ENCODE data around the gene EPN2. TPM values are rescaled to one million over a fixed set of nuclear protein-coding genes. Genes with fewer than 3 reads are reported as not detected.

The EPN2 gene
- total RNA-seq, 2 experiments from 2014 or later, result 20.1 to 20.4 TPM

DNA sequence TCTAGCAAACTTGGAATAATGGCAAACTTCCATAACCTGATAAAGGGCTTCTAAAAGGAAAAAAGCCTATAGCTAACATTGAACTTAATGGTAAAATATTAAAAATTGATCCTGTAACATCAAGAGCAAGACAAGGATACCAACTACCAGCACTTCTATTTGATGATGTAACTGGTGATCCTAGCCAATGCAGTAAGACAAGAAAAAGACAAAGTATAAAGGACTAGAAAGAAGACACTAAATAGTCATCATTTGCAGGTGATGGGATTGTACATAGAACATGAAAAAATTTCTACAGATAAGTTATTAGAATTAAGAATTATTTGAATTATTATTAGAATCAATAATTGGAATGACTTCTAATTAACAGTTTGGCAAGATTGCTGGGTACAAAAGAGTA is 88.4 kb downstream of the EPN2 start:
- Histone ChIP-seq H4K20me1 (ENCODE audit: insufficient read depth, low read length) (no peaks in the 10 kb centered on the region), H3K4me1 (ENCODE audit: insufficient read depth, low read length, poor library complexity, severe bottlenecking) (no peaks in the 10 kb centered on the region), H3K9me3 (ENCODE audit: low read length) (peaks cover 10% of the 10 kb centered on the region; the same call in 1 of the 2 replicates), H3K36me3 (ENCODE audit: insufficient read depth, low read length) (no peaks in the 10 kb centered on the region), H3K9me2 (ENCODE audit: insufficient read depth, low read length) (no peaks in the 10 kb centered on the region), H3K4me2 (ENCODE audit: low read length) (no peak overlapping the region), H3K79me2 (ENCODE audit: insufficient read depth, low read depth, low read length) (no peaks in the 10 kb centered on the region), H3K27ac (ENCODE audit: low read depth, low read length, poor library complexity, severe bottlenecking) (no peak overlapping the region), H2AFZ (ENCODE audit: low read length) (no peak overlapping the region), H3K4me3 (ENCODE audit: low read depth, low read length, poor library complexity, severe bottlenecking) (no peak overlapping the region)
- ChIA-PET POLR2A (interaction anchor here (1.2 kb wide), 1 partner anchor 19 kb away, joined by 4 read pairs; no protein-coding TSS in a partner anchor), CTCF (ENCODE audit: unreplicated experiment) (no interaction called here)
- TF ChIP-seq, protein P1, sequence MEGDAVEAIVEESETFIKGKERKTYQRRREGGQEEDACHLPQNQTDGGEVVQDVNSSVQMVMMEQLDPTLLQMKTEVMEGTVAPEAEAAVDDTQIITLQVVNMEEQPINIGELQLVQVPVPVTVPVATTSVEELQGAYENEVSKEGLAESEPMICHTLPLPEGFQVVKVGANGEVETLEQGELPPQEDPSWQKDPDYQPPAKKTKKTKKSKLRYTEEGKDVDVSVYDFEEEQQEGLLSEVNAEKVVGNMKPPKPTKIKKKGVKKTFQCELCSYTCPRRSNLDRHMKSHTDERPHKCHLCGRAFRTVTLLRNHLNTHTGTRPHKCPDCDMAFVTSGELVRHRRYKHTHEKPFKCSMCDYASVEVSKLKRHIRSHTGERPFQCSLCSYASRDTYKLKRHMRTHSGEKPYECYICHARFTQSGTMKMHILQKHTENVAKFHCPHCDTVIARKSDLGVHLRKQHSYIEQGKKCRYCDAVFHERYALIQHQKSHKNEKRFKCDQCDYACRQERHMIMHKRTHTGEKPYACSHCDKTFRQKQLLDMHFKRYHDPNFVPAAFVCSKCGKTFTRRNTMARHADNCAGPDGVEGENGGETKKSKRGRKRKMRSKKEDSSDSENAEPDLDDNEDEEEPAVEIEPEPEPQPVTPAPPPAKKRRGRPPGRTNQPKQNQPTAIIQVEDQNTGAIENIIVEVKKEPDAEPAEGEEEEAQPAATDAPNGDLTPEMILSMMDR (conservative IDR thresholded peaks at IDR 0.05; ENCODE audit: low read length), result no peak
- no peak for TF ChIP-seq EZH2phosphoT487 (IDR thresholded peaks at IDR 0.05; ENCODE audit: borderline replicate concordance, low read depth, low read length)
- no peak for DNase-seq (ENCODE audit: low spot score)
- intact Hi-C loops (cut with micrococcal nuclease; ENCODE audit: unreplicated experiment), result no loop called here
- no TSS peak for BruUV-seq (replicated peaks)

DNA sequence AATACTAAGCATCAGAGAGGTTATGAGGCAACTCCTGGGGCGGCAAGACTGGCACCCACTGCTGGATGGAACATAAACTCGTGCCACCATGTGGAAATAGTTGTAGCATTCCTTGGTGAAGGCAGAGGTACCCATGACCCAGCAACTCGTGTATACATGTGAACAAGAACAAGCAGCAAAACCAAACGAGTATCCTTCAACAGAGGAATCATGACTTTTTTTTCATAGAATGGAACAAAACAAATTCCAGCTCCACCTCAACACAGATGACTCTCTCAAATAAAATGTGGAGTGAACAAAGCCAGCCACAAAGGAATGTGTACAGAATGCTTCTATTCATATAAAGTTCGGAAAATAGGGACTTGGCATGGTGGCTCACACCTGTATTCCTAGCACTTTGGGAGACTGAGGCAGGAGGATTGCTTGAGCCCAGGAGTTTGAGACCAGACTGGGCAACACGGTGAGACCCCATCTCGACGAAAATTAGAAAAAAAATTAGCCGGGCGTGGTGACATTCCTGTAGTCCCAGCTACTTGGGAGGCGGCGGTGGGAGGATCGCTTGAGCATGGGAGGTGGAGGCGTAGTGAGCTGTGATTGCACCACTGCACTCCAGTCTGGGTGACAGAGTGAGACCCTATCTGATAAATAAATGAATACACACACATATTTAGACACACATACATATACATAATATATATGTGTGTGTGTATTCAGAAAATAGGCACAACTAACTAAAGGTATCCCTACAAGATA is 90.0 kb downstream of the EPN2 start:
- Histone ChIP-seq H3K9me2 (ENCODE audit: insufficient read depth, low read length) (no peaks in the 10 kb centered on the region), H3K27ac (ENCODE audit: low read depth, low read length, poor library complexity, severe bottlenecking) (no peak overlapping the region), H3K4me1 (ENCODE audit: insufficient read depth, low read length, poor library complexity, severe bottlenecking) (no peaks in the 10 kb centered on the region), H3K9me3 (ENCODE audit: low read length) (peaks cover 10% of the 10 kb centered on the region; the same call in 1 of the 2 replicates), H3K4me3 (ENCODE audit: low read depth, low read length, poor library complexity, severe bottlenecking) (no peak overlapping the region), H3K36me3 (ENCODE audit: insufficient read depth, low read length) (no peaks in the 10 kb centered on the region), H3K79me2 (ENCODE audit: insufficient read depth, low read depth, low read length) (no peaks in the 10 kb centered on the region), H2AFZ (ENCODE audit: low read length) (no peak overlapping the region), H3K4me2 (ENCODE audit: low read length) (no peak overlapping the region), H4K20me1 (ENCODE audit: insufficient read depth, low read length) (no peaks in the 10 kb centered on the region)
- intact Hi-C loops (cut with micrococcal nuclease; ENCODE audit: unreplicated experiment), result no loop called here
- TF ChIP-seq, protein P1 (conservative IDR thresholded peaks at IDR 0.05; ENCODE audit: low read length), result no peak
- TF ChIP-seq EZH2phosphoT487 (IDR thresholded peaks at IDR 0.05; ENCODE audit: borderline replicate concordance, low read depth, low read length), result no peak
- BruUV-seq (replicated peaks), result no TSS peak
- ChIA-PET POLR2A (interaction anchor here (0.6 kb wide), 1 partner anchor 50 kb away, joined by 3 read pairs; no protein-coding TSS in a partner anchor), CTCF (ENCODE audit: unreplicated experiment) (interaction anchor here (0.5 kb wide), 1 partner anchor 420 kb away, joined by 3 read pairs; no protein-coding TSS in a partner anchor)
- DNase-seq (ENCODE audit: low spot score), result no peak

DNA sequence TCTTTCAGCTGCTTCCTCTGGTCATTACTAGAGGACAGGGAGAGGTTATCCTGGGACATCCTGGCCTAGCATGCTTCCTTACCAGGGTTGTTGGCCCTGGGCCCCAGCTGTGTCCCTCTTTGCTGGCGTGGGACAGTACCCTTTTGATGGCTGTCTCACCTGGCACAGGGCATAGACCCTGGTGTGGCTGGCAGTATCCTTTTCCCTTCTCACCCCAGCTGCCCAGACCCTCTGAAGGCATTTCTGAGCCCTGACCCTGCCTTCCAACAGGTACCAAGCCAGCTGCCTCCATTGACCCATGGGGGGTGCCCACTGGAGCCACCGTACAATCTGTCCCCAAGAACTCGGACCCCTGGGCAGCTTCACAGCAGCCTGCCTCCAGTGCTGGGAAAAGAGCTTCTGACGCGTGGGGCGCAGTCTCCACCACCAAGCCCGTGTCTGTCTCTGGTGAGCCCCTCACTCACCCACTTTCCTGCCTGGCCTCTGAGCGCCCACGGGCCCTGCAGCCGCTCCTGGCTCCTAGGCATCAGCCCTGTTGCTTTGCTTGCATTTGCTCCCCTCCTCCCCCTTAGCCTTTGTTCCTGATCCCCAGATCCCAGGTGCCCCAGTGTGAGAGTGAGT is 91.4 kb downstream of the EPN2 start:
- H3K9me2 ChIP-seq (ENCODE audit: insufficient read depth, low read length), result no peaks in the 10 kb centered on the region
- no peaks in the 10 kb centered on the region for H3K4me1 ChIP-seq (ENCODE audit: insufficient read depth, low read length, poor library complexity, severe bottlenecking)
- TF ChIP-seq, protein P1 (conservative IDR thresholded peaks at IDR 0.05; ENCODE audit: low read length), result no peak
- no peak for TF ChIP-seq EZH2phosphoT487 (IDR thresholded peaks at IDR 0.05; ENCODE audit: borderline replicate concordance, low read depth, low read length)
- no peaks in the 10 kb centered on the region for H3K79me2 ChIP-seq (ENCODE audit: insufficient read depth, low read depth, low read length)
- no peaks in the 10 kb centered on the region for H3K36me3 ChIP-seq (ENCODE audit: insufficient read depth, low read length)
- intact Hi-C loops (cut with micrococcal nuclease; ENCODE audit: unreplicated experiment), result no loop called here
- ChIA-PET CTCF (ENCODE audit: unreplicated experiment) (no interaction called here), POLR2A (no interaction called here)
- no peak overlapping the region for H2AFZ ChIP-seq (ENCODE audit: low read length)
- no peak for DNase-seq (ENCODE audit: low spot score)
- H3K9me3 ChIP-seq (ENCODE audit: low read length), result peaks cover 10% of the 10 kb centered on the region; the same call in 1 of the 2 replicates
- H3K27ac ChIP-seq (ENCODE audit: low read depth, low read length, poor library complexity, severe bottlenecking), result no peak overlapping the region
- H3K4me3 ChIP-seq (ENCODE audit: low read depth, low read length, poor library complexity, severe bottlenecking), result no peak overlapping the region
- H4K20me1 ChIP-seq (ENCODE audit: insufficient read depth, low read length), result no peaks in the 10 kb centered on the region
- BruUV-seq (replicated peaks), result no TSS peak
- no peak overlapping the region for H3K4me2 ChIP-seq (ENCODE audit: low read length)

All from OCI-LY7 (cell line).